SK-N-SH treated with all-trans-retinoic acid at 6 μM for 48 hours (cell line): ENCODE data around the gene CACNA1D.

Source experiments
- ATAC-seq: fragments of 200-7000 bp; cut with Tn5 transposase; 3 replicates; pipeline ENCODE4 v1.9.1; 2020; ENCODE audit warnings: mild to moderate bottlenecking, moderate library complexity
- BACH2 ChIP-seq: fragments of 250-450 bp; sonication (Bioruptor Pico); IDR thresholded peaks from 2 replicates; pipeline ENCODE4 v1.9.0; 2021; ENCODE audit warnings: mild to moderate bottlenecking, borderline replicate concordance
- CREB5 ChIP-seq: fragments of 250-450 bp; sonication (Bioruptor Pico); IDR thresholded peaks from 2 replicates; pipeline ENCODE4 v1.5.1; 2020; ENCODE audit warnings: low read depth, mild to moderate bottlenecking, moderate library complexity
- CSDC2 ChIP-seq: fragments of 250-450 bp; sonication (Bioruptor Pico); IDR thresholded peaks from 2 replicates; pipeline ENCODE4 v1.5.0; 2020; ENCODE audit warnings: mild to moderate bottlenecking, moderate library complexity
- CSRNP3 ChIP-seq: fragments of 250-450 bp; sonication (Bioruptor Pico); IDR thresholded peaks from 2 replicates; pipeline ENCODE4 v1.5.1; 2021; ENCODE audit warnings: mild to moderate bottlenecking, moderate library complexity
- ESRRG ChIP-seq: fragments of 250-450 bp; sonication (Bioruptor Pico); IDR thresholded peaks from 2 replicates; pipeline ENCODE4 v1.6.1; 2021; ENCODE audit warnings: mild to moderate bottlenecking
- GLIS3 ChIP-seq: fragments of 250-450 bp; sonication (Bioruptor Pico); IDR thresholded peaks from 2 replicates; pipeline ENCODE4 v1.5.0; 2020; ENCODE audit warnings: mild to moderate bottlenecking, moderate library complexity
- ISL1 ChIP-seq: fragments of 250-450 bp; sonication (Bioruptor Pico); IDR thresholded peaks from 2 replicates; pipeline ENCODE4 v2.1.2; 2022; ENCODE audit warnings: mild to moderate bottlenecking, moderate library complexity
- OSR1 ChIP-seq: fragments of 250-450 bp; sonication (Bioruptor Pico); IDR thresholded peaks from 2 replicates; pipeline ENCODE4 v1.8.0; 2022; ENCODE audit warnings: moderate library complexity, mild to moderate bottlenecking, inconsistent platforms
- PATZ1 ChIP-seq: fragments of 250-450 bp; sonication (Bioruptor Pico); IDR thresholded peaks from 2 replicates; pipeline ENCODE4 v1.8.0; 2020; ENCODE audit warnings: mild to moderate bottlenecking, moderate library complexity, borderline replicate concordance
- POU6F1 ChIP-seq: fragments of 250-450 bp; sonication (Bioruptor Pico); IDR thresholded peaks from 2 replicates; pipeline ENCODE4 v1.8.0; 2021; ENCODE audit warnings: low read depth, mild to moderate bottlenecking, moderate library complexity, borderline replicate concordance
- PPARA ChIP-seq: fragments of 250-450 bp; sonication (Bioruptor Pico); IDR thresholded peaks from 2 replicates; pipeline ENCODE4 v1.5.0; 2020; ENCODE audit warnings: mild to moderate bottlenecking, borderline replicate concordance
- SNAI2 ChIP-seq: fragments of 250-450 bp; sonication (Bioruptor Pico); IDR thresholded peaks from 2 replicates; pipeline ENCODE4 v1.5.0; 2020; ENCODE audit warnings: mild to moderate bottlenecking, moderate library complexity
- TCF4 ChIP-seq: fragments of 250-450 bp; sonication (Bioruptor Pico); IDR thresholded peaks from 2 replicates; pipeline ENCODE4 v1.8.0; 2021; ENCODE audit warnings: mild to moderate bottlenecking, moderate library complexity, borderline replicate concordance
- TOX ChIP-seq: fragments of 250-450 bp; sonication (Bioruptor Pico); IDR thresholded peaks from 2 replicates; pipeline ENCODE4 v1.8.0; 2021; ENCODE audit warnings: mild to moderate bottlenecking, moderate library complexity, borderline replicate concordance
- TSHZ2 ChIP-seq: fragments of 250-450 bp; sonication (Bioruptor Pico); IDR thresholded peaks from 2 replicates; pipeline ENCODE4 v1.5.0; 2020; ENCODE audit warnings: mild to moderate bottlenecking, moderate library complexity
- ZC3H10 ChIP-seq: fragments of 250-450 bp; sonication (Bioruptor Pico); IDR thresholded peaks from 2 replicates; pipeline ENCODE4 v1.5.1; 2021; ENCODE audit warnings: mild to moderate bottlenecking, moderate library complexity
- ZFP3 ChIP-seq: fragments of 250-450 bp; sonication (Bioruptor Pico); IDR thresholded peaks from 2 replicates; pipeline ENCODE4 v1.5.0; 2020; ENCODE audit warnings: mild to moderate bottlenecking, moderate library complexity
- ZNF70 ChIP-seq: fragments of 450-650 bp; formaldehyde crosslinking; IDR thresholded peaks from 2 replicates; pipeline ENCODE4 v1.5.0; 2020; ENCODE audit warnings: mild to moderate bottlenecking, moderate library complexity
- ZNF8 ChIP-seq: fragments of 450-650 bp; formaldehyde crosslinking; IDR thresholded peaks from 2 replicates; pipeline ENCODE4 v1.5.0; 2020; ENCODE audit warnings: mild to moderate bottlenecking, moderate library complexity

CACNA1D gene

GRCh38 chr3:53493595-53493962 is 832 bp upstream of the CACNA1D start:
- TF ChIP-seq PPARA (CRISPR knock-in tag) (no peak), PATZ1 (CRISPR knock-in tag) (no peak), ESRRG (CRISPR knock-in tag) (no peak), BACH2 (no peak), CSRNP3 (CRISPR knock-in tag) (no peak), OSR1 (CRISPR knock-in tag) (no peak), ZNF8 (no peak), ISL1 (CRISPR knock-in tag) (no peak), CREB5 (no peak), TOX (no peak), CSDC2 (CRISPR knock-in tag) (no peak)
- ATAC-seq: no peak

GRCh38 chr3:53495146-53495519 is 722 bp downstream of the CACNA1D start:
- TF ChIP-seq PPARA (CRISPR knock-in tag): no peak
- TF ChIP-seq ZNF70: no peak
- no peak for TF ChIP-seq ZFP3 (CRISPR knock-in tag)
- ATAC-seq: no peak

- no peak; the same call in 1 of the 3 replicates for ATAC-seq
Measured at GRCh38 chr3:53495520-53496391, 1.3 kb downstream of the CACNA1D start.

More at GRCh38 chr3:53495520-53496391, 1.3 kb downstream of the CACNA1D start:
- TF ChIP-seq PATZ1 (CRISPR knock-in tag) (no peak), GLIS3 (CRISPR knock-in tag) (no peak), ZNF70 (no peak), TCF4 (CRISPR knock-in tag) (no peak), CSDC2 (CRISPR knock-in tag) (no peak), ISL1 (CRISPR knock-in tag) (no peak), SNAI2 (CRISPR knock-in tag) (no peak), POU6F1 (no peak), ZNF8 (no peak), OSR1 (CRISPR knock-in tag) (no peak), CSRNP3 (CRISPR knock-in tag) (no peak), CREB5 (no peak), ESRRG (CRISPR knock-in tag) (no peak), ZC3H10 (no peak), ZFP3 (CRISPR knock-in tag) (no peak), TOX (no peak), PPARA (CRISPR knock-in tag) (no peak), TSHZ2 (CRISPR knock-in tag) (no peak)
